GM18868 (cell line): ENCODE measurements around the gene B3GALT5.
"Not testable (repeated sequence)": the region's sequence is repeated elsewhere in the genome, so short reads cannot be mapped to it uniquely, and the experiment has no call there.

Source experiments
- ATAC-seq: cut with Tn5 transposase; IDR thresholded peaks from one replicate; pipeline ENCODE4 v1.9.1; 2021; ENCODE audit warnings: mild to moderate bottlenecking, moderate library complexity; ENCODE audit not compliant: unreplicated experiment

B3GALT5 gene

DNA sequence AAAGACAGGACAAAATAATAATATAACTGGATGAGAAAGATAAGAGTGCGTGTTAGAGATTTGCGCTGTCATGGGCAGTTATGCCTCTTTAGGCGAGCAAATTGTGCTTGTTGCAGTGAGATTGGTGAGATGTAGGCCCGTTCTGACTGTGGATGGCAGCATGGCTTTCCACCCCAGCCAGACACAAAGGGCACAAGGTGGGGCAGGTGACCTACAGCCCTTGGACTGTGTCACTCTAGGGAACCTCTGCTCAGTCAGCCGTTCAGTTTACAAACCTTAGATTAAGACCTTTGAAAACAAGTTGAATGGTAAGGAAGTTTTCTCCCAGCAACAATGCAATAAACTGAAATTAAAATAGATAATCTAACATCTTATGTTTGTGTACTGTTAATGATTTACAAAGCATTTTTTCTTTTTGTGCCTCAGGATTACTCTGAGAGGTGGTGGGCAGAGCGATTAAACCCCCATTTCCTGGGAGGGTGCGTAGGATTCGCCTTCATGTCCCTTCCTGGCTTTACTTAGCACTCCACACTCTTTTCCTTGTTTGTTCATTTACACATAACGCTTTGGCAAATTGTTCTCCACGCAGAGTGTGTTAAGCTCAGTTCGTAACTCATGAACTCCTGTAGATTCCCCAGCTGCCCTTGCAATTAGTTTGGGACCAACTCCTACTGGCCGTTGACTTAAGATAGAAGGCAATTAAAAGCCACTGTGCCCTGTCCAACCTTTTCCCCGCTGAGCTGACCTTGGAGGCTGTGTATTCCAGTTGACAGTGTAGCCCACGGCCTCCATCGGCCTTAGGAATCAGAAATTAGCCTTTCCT lies 74.1 kb downstream of the B3GALT5 start:
- no peak for ATAC-seq

GRCh38 chr21:39688010-39688409 lies 75.3 kb downstream of the B3GALT5 start:
- no peak for ATAC-seq

GRCh38 chr21:39689860-39690259 lies 77.1 kb downstream of the B3GALT5 start:
- not testable (repeated sequence) for ATAC-seq

GRCh38 chr21:39690454-39690853 lies 77.7 kb downstream of the B3GALT5 start:
- no peak for ATAC-seq

DNA sequence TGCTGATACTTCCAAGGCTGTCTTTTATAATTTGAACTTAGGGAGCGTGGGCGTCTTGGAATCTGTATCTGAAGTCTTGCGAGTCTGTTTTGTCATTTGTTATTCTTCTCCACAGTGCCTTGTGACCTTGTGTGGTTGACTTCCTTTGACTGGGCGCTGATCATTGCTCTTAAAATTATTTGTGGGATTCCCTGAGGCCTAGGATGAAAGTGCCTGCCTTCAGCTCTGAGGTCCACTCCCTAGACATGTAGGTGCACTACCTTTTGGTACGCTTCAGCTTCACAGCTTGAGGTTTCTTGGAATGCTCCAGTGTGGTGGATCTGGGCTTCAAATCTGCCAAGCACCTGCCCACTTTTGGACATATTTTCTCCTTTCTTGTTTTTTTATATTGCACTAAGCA lies 82.0 kb downstream of the B3GALT5 start:
- ATAC-seq: no peak

DNA sequence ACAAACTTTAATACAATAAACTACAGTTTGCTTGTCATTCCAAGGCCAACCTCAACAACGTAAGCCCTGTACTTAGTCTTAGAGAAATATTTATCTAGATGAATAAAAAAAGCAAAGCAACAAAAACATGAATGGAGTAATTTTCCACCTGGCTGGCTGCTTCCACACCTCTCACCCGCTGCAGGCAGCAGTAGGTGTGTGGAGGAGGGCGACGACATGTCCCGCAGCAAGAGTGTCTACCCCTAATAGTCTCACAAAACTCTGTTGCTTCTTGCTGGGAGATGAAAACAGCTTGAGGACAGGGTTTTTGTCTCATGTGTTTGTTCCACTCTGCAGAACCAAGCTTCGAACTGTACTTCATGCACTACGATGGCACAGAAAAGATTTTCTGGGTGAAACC lies 83.5 kb downstream of the B3GALT5 start:
- no peak for ATAC-seq

DNA sequence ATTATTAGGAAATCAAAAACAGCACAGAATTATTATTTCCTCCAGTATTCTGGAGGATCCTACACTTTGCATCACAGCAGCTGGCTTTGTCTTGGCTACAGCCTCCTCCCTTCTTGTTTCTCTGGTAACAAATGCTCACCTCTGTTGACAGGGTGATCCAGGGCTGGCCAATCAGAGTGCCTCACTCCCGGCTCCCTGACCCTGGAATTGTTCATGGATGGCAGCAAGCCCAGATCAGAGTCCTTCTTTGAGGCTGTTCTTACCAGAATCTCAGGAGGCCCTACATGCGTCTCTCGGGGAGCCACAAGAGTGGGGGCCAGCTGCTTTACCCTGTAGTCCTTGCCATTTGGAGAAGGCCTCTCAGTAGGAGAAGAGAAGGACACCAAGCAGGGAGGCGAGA lies 83.9 kb downstream of the B3GALT5 start:
- no peak for ATAC-seq

DNA sequence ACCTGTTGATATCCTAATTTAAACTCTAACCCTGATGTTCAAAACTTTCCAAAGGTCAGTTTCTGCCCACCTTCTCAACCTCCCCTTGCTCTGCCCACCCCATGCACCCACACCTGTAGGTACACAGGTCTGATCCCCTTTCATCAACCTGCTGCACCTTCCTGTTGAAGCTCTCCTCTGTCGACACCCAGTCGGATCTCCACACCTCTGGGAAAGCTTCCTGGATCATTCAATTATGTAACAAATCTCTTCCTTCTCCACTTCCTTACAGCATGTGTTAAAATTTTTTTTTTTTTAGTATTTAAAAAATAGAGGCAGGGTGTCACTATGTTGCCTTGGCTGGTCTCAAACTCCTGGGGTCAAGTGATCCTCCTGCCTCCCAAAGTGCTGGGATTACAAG lies 87.6 kb downstream of the B3GALT5 start:
- ATAC-seq: no peak

- no peak for ATAC-seq
Measured at GRCh38 chr21:39703578-39703977, 90.8 kb downstream of the B3GALT5 start.

DNA sequence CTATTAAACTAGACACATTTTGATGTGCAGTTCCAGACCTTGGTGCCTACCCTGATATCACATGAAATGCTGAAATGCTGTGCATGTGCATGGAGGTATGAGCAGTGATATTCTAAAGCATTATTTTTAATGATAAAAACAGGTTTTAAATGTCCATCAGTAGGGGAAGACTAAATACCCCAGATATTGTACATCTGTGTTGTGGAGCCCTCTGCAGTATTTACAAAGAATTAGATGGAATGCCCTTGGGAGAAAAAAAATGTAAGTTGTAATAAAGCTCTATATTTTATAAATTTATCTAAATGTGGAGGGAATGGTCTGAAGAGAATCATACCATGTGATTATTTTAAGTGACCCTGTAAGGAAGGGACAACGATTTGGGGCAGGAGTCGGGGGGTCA lies 93.1 kb downstream of the B3GALT5 start:
- ATAC-seq: no peak

DNA sequence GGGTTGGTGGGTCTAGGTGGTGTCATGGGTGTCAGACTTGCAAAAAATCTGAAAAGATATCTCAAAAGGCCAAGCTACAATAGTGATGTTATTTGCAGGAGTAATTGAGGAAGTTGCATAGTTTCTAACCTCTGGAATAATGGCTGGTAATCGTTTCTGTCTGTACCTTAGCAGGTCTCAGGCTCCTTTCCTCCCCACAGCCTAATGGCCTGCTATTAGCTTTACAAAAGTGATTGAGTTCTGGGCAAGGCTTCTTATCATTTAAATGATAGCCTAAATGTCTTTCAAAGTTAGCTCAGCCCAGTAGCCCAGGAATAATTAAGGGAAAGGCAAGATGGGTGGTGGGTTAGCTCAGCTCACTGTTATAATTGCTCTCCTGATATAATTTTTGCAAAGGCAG lies 94.6 kb downstream of the B3GALT5 start:
- no peak for ATAC-seq

DNA sequence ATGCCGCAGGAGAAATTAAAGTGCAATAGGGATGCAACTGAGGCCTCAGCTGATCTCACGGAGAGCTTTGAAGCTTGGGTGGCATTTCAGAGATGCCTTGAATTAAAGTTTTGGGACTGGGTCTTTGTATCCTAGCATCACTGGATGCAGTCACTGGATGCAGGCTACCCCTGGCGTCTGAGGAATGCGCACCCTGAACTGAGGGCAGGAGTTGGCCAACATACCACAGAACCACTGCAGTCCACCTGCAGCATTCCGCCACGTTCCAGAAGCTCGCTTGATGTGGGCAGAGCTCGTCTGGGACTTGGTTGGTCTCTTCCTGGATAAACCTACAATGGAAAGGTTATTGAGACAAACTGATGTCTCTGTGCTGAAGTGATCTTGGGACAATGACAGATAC lies 98.1 kb downstream of the B3GALT5 start:
- ATAC-seq: no peak

DNA sequence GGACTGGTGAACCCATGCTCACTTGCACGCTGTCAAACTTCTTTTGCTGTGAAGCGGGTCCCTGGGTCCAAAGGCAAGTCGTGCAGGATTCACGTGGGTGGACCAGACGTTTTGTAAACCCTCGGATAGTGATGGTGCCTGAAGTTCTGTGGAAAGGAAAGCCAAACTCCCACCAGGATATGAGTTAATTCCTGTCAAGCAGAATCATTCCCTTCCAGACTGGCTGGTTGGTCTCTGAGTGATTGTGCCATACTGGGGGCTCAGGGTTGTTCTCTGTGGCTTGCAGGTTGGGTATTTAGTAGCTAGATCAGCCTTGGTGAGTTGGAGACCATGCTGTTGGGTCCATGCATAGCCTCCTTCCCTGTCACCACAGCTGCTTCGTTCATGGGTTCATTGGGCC lies 99.5 kb downstream of the B3GALT5 start:
- ATAC-seq: no peak

- no peak for ATAC-seq
Measured at GRCh38 chr21:39712976-39713375, 100.2 kb downstream of the B3GALT5 start.

- no peak for ATAC-seq
Measured at GRCh38 chr21:39713905-39714304, 101.2 kb downstream of the B3GALT5 start.

- ATAC-seq: no peak
Measured at GRCh38 chr21:39714331-39714730, 101.6 kb downstream of the B3GALT5 start.

DNA sequence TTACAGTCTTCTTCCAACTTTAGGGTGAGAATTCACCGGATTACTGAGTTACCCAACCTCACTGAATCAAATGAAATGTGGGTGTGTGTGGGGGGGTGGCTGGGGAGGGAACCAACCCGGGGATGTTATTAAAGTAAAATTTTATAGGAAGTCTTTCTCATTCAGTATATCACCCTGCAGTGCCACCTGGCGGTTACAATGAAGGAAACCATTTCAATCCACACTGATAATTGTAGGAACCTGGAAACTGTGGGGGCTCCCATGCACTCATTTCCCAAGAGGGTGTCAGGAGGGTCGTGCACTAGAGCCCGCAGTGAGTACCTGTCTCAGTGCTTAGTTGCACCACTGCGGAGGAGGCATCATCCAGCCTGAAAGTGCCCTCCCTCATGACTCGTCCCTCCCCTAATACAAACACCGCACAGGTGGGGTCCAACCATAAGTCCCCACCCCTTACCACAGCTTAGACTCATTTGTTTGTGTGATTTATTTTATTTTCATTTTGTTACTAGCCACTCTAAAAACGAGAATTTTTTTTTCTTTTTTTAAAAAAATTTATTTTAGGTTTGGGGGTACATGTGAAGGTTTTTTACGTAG lies 103.2 kb downstream of the B3GALT5 start:
- ATAC-seq: no peak

GRCh38 chr21:39720126-39720778 lies 107.5 kb downstream of the B3GALT5 start:
- ATAC-seq: no peak

- ATAC-seq: no peak
Measured at GRCh38 chr21:39721885-39722284, 109.1 kb downstream of the B3GALT5 start.
